ENCODE measurements around the gene COA7. TPM values are rescaled to one million over a fixed set of nuclear protein-coding genes. Genes with fewer than 3 reads are reported as not detected.

Gene COA7
- total RNA-seq, 1 donor from 2014 or later = 13.0 TPM

GRCh38 chr1:52665006-52665941 is 32.9 kb downstream of the COA7 start:
- Histone ChIP-seq H3K27me3 (ENCODE audit: control insufficient read depth, insufficient read depth, low read length) (no peaks in the 10 kb centered on the region), H3K4me3 (ENCODE audit: low read depth, low read length) (no peak overlapping the region), H3K36me3 (ENCODE audit: control insufficient read depth, insufficient read depth, low read length) (no peaks in the 10 kb centered on the region)
- TF ChIP-seq CTCF (IDR thresholded peaks at IDR 0.05; ENCODE audit: insufficient read depth, low read length, poor library complexity, severe bottlenecking) = no peak
- DNase-seq (ENCODE audit: low read depth) = no peak

GRCh38 chr1:52663716-52664115 is 34.4 kb downstream of the COA7 start:
- no peak for DNase-seq (ENCODE audit: low read depth)
- no peak for TF ChIP-seq CTCF (IDR thresholded peaks at IDR 0.05; ENCODE audit: insufficient read depth, low read length, poor library complexity, severe bottlenecking)
- Histone ChIP-seq H3K27me3 (ENCODE audit: control insufficient read depth, insufficient read depth, low read length) (no peaks in the 10 kb centered on the region), H3K4me3 (ENCODE audit: low read depth, low read length) (no peak overlapping the region), H3K36me3 (ENCODE audit: control insufficient read depth, insufficient read depth, low read length) (no peaks in the 10 kb centered on the region)

- no peak for TF ChIP-seq CTCF (IDR thresholded peaks at IDR 0.05; ENCODE audit: insufficient read depth, low read length, poor library complexity, severe bottlenecking)
- no peak overlapping the region for H3K4me3 ChIP-seq (ENCODE audit: low read depth, low read length)
- H3K36me3 ChIP-seq (ENCODE audit: control insufficient read depth, insufficient read depth, low read length) = no peaks in the 10 kb centered on the region
- H3K27me3 ChIP-seq (ENCODE audit: control insufficient read depth, insufficient read depth, low read length) = no peaks in the 10 kb centered on the region
- peak; percentile 57 for DNase-seq (ENCODE audit: low read depth)
Measured at GRCh38 chr1:52662645-52663313, 35.4 kb downstream of the COA7 start.

- no peak overlapping the region for H3K4me3 ChIP-seq (ENCODE audit: low read depth, low read length)
- no peak for DNase-seq (ENCODE audit: low read depth)
- TF ChIP-seq CTCF (IDR thresholded peaks at IDR 0.05; ENCODE audit: insufficient read depth, low read length, poor library complexity, severe bottlenecking) = no peak
- H3K36me3 ChIP-seq (ENCODE audit: control insufficient read depth, insufficient read depth, low read length) = no peaks in the 10 kb centered on the region
- no peaks in the 10 kb centered on the region for H3K27me3 ChIP-seq (ENCODE audit: control insufficient read depth, insufficient read depth, low read length)
Measured at GRCh38 chr1:52660807-52661206, 37.3 kb downstream of the COA7 start.

GRCh38 chr1:52659851-52660596 is 38.1 kb downstream of the COA7 start:
- DNase-seq (ENCODE audit: low read depth) = no peak

More at GRCh38 chr1:52659851-52660596, 38.1 kb downstream of the COA7 start:
- no peaks in the 10 kb centered on the region for H3K27me3 ChIP-seq (ENCODE audit: control insufficient read depth, insufficient read depth, low read length)
- TF ChIP-seq CTCF (IDR thresholded peaks at IDR 0.05; ENCODE audit: insufficient read depth, low read length, poor library complexity, severe bottlenecking) = no peak
- H3K4me3 ChIP-seq (ENCODE audit: low read depth, low read length) = no peak overlapping the region
- H3K36me3 ChIP-seq (ENCODE audit: control insufficient read depth, insufficient read depth, low read length) = no peaks in the 10 kb centered on the region

Data from kidney epithelial cell (primary cell).